ENCODE measurements around the gene CCL19. TPM values are rescaled to one million over a fixed set of nuclear protein-coding genes. Genes with fewer than 3 reads are reported as not detected.

CCL19 gene
- total RNA-seq, 2 donors from 2014 or later = not detected

- Mint-ChIP-seq H3K27ac (no peak overlapping the region), H3K36me3 (ENCODE audit: low read depth) (no peaks in the 10 kb centered on the region), H3K4me3 (no peak overlapping the region)
These were observed 2.6 kb downstream of the CCL19 start for GRCh38 chr9:34688329-34689115.

GRCh38 chr9:34687276-34688030 is 3.6 kb downstream of the CCL19 start:
- no peak for TF ChIP-seq CTCF (conservative IDR thresholded peaks at IDR 0.05)
- DNase-seq = no peak
- H3K27ac ChIP-seq (ENCODE audit: low read depth, low read length) = no peak overlapping the region
- no peaks in the 10 kb centered on the region for H3K9me3 ChIP-seq (ENCODE audit: control insufficient read depth, low read length)
- no peaks in the 10 kb centered on the region for H3K27me3 ChIP-seq (ENCODE audit: control insufficient read depth, insufficient read depth, low read length, poor library complexity, severe bottlenecking)
- no peaks in the 10 kb centered on the region for H3K9me3 Mint-ChIP-seq
- H3K27ac Mint-ChIP-seq = no peak overlapping the region
- WGBS, 2 experiments (ENCODE audit: insufficient coverage in 1 of 2, insufficient read length in 1 of 2) = 87 to 97% methylated on average over 5 to 10 of the region's 10 CpGs
- no peak overlapping the region for H3K9ac ChIP-seq (ENCODE audit: extremely low read depth, low read length, poor library complexity, severe bottlenecking)
- peaks cover 2% of the 10 kb centered on the region for H3K36me3 Mint-ChIP-seq (ENCODE audit: low read depth)
- H3K27me3 Mint-ChIP-seq (ENCODE audit: insufficient read depth) = peaks cover 4% of the 10 kb centered on the region
- H3K4me3 ChIP-seq (ENCODE audit: low read length) = no peak overlapping the region
- no peaks in the 10 kb centered on the region for H3K4me1 Mint-ChIP-seq
- H3K36me3 ChIP-seq (ENCODE audit: control insufficient read depth, insufficient read depth, low read length) = no peaks in the 10 kb centered on the region
- no peaks in the 10 kb centered on the region for H3K4me1 ChIP-seq (ENCODE audit: control insufficient read depth, insufficient read depth, low read length)
- no peak overlapping the region for H3K4me3 Mint-ChIP-seq

More at GRCh38 chr9:34688329-34689115, 2.6 kb downstream of the CCL19 start:
- H3K4me1 Mint-ChIP-seq = no peaks in the 10 kb centered on the region
- Histone ChIP-seq H3K9me3 (ENCODE audit: control insufficient read depth, low read length) (peaks cover 1% of the 10 kb centered on the region), H3K36me3 (ENCODE audit: control insufficient read depth, insufficient read depth, low read length) (no peaks in the 10 kb centered on the region), H3K27ac (ENCODE audit: low read depth, low read length) (no peak overlapping the region), H3K4me1 (ENCODE audit: control insufficient read depth, insufficient read depth, low read length) (no peaks in the 10 kb centered on the region), H3K4me3 (ENCODE audit: low read length) (no peak overlapping the region), H3K9ac (ENCODE audit: extremely low read depth, low read length, poor library complexity, severe bottlenecking) (no peak overlapping the region), H3K27me3 (ENCODE audit: control insufficient read depth, insufficient read depth, low read length, poor library complexity, severe bottlenecking) (no peaks in the 10 kb centered on the region)
- no peak for DNase-seq
- no peak for TF ChIP-seq CTCF (conservative IDR thresholded peaks at IDR 0.05)
- peaks cover 4% of the 10 kb centered on the region for H3K27me3 Mint-ChIP-seq (ENCODE audit: insufficient read depth)
- 90 to 100% methylated on average over 1 to 5 of the region's 5 CpGs for WGBS, 2 experiments (ENCODE audit: insufficient coverage in 1 of 2, insufficient read length in 1 of 2)
- H3K9me3 Mint-ChIP-seq = no peaks in the 10 kb centered on the region

- no peaks in the 10 kb centered on the region for H3K4me1 Mint-ChIP-seq
These were observed 4.3 kb downstream of the CCL19 start for GRCh38 chr9:34686732-34687131.

More at GRCh38 chr9:34686732-34687131, 4.3 kb downstream of the CCL19 start:
- H3K9me3 ChIP-seq (ENCODE audit: control insufficient read depth, low read length) = no peaks in the 10 kb centered on the region
- H3K4me3 Mint-ChIP-seq = no peak overlapping the region
- no peak overlapping the region for H3K4me3 ChIP-seq (ENCODE audit: low read length)
- peaks cover 2% of the 10 kb centered on the region for H3K36me3 Mint-ChIP-seq (ENCODE audit: low read depth)
- no peak overlapping the region for H3K27ac Mint-ChIP-seq
- no peaks in the 10 kb centered on the region for H3K27me3 ChIP-seq (ENCODE audit: control insufficient read depth, insufficient read depth, low read length, poor library complexity, severe bottlenecking)
- no peak overlapping the region for H3K9ac ChIP-seq (ENCODE audit: extremely low read depth, low read length, poor library complexity, severe bottlenecking)
- no peaks in the 10 kb centered on the region for H3K9me3 Mint-ChIP-seq
- 71 to 90% methylated on average over 1 of the region's 1 CpG for WGBS, 2 experiments (ENCODE audit: insufficient coverage in 1 of 2, insufficient read length in 1 of 2)
- H3K4me1 ChIP-seq (ENCODE audit: control insufficient read depth, insufficient read depth, low read length) = no peaks in the 10 kb centered on the region
- no peaks in the 10 kb centered on the region for H3K36me3 ChIP-seq (ENCODE audit: control insufficient read depth, insufficient read depth, low read length)
- H3K27me3 Mint-ChIP-seq (ENCODE audit: insufficient read depth) = peaks cover 4% of the 10 kb centered on the region
- DNase-seq = no peak
- no peak for TF ChIP-seq CTCF (conservative IDR thresholded peaks at IDR 0.05)
- H3K27ac ChIP-seq (ENCODE audit: low read depth, low read length) = no peak overlapping the region
